IMR-90 (cell line): ENCODE results near the gene ABAT. TPM values are rescaled to one million over a fixed set of nuclear protein-coding genes. Genes with fewer than 3 reads are reported as not detected.

Experiments
- ATAC-seq: fragments of 200-7000 bp; cut with Tn5 transposase; 2 replicates; pipeline ENCODE4 v1.9.1; 2020; ENCODE audit warnings: low read depth, mild to moderate bottlenecking, moderate library complexity
- BruUV-seq: library from RNA; stranded (reverse); fragments of 400-500 nt; replicated peaks from 2 replicates; lab custom pipeline; 2021; lab: Mats Ljungman, UMichigan
- CTCF ChIA-PET: fragments of 300-600 bp; formaldehyde crosslinking; extraction: SDS; loops from one replicate; lab custom pipeline; 2021; ENCODE audit warnings: antibody characterized with exemption; lab: Yijun Ruan, JAX
- POLR2A ChIA-PET: fragments of 300-600 bp; sonication (Branson Sonifier 250); formaldehyde crosslinking; loops from one replicate; lab custom pipeline; 2022; ENCODE audit warnings: antibody characterized with exemption; ENCODE audit not compliant: unreplicated experiment; lab: Charles Lee
- DNase-seq: peaks from one replicate; pipeline ENCODE4 v3.0.0; 2013
- H2AFZ ChIP-seq: replicated peaks from 2 replicates; pipeline ENCODE3; 2013; ENCODE audit warnings: low read length, mild to moderate bottlenecking; ENCODE audit not compliant: poor library complexity
- H2AK5ac ChIP-seq: 2 replicates; pipeline ENCODE4 v1.6.1; 2013; ENCODE audit warnings: low read depth, low read length, inconsistent platforms
- H2AK9ac ChIP-seq: replicated peaks from 2 replicates; pipeline ENCODE3; 2013; ENCODE audit warnings: mild to moderate bottlenecking, low read depth, low read length, moderate library complexity; ENCODE audit not compliant: poor library complexity
- H2BK120ac ChIP-seq: 2 replicates; pipeline ENCODE4 v1.6.1; 2013; ENCODE audit warnings: low read depth, low read length, inconsistent platforms
- H2BK15ac ChIP-seq: 3 replicates; pipeline ENCODE4 v1.6.1; 2013; ENCODE audit warnings: low read depth, low read length, inconsistent platforms
- H2BK20ac ChIP-seq: 2 replicates; pipeline ENCODE4 v1.6.1; 2013; ENCODE audit warnings: low read depth, mild to moderate bottlenecking, inconsistent platforms, low read length, moderate library complexity
- H2BK5ac ChIP-seq: 2 replicates; pipeline ENCODE4 v1.6.1; 2013; ENCODE audit warnings: mild to moderate bottlenecking, low read depth, low read length, inconsistent platforms; ENCODE audit not compliant: poor library complexity, severe bottlenecking
- H3K14ac ChIP-seq: replicated peaks from 2 replicates; pipeline ENCODE4 v1.6.1; 2013; ENCODE audit warnings: low read depth, low read length, inconsistent platforms
- H3K18ac ChIP-seq: 2 replicates; pipeline ENCODE4 v1.6.1; 2013; ENCODE audit warnings: low read depth, low read length, control low read depth
- H3K23ac ChIP-seq: 2 replicates; pipeline ENCODE4 v1.6.1; 2013; ENCODE audit warnings: low read depth, low read length, inconsistent platforms
- H3K27ac ChIP-seq: 2 replicates; pipeline ENCODE4 v1.5.1; 2013; ENCODE audit warnings: mild to moderate bottlenecking, control low read depth, low read length; ENCODE audit not compliant: insufficient read depth
- H3K27me3 ChIP-seq: 2 replicates; pipeline ENCODE4 v1.6.1; 2013; ENCODE audit warnings: low read length; ENCODE audit not compliant: control insufficient read depth, insufficient read depth
- H3K36me3 ChIP-seq: 2 replicates; pipeline ENCODE4 v1.6.1; 2013; ENCODE audit warnings: low read length, mixed read lengths; ENCODE audit not compliant: control insufficient read depth, insufficient read depth
- H3K4ac ChIP-seq: 2 replicates; pipeline ENCODE4 v1.6.1; 2013; ENCODE audit warnings: low read depth, low read length, inconsistent platforms
- H3K4me1 ChIP-seq: 2 replicates; pipeline ENCODE4 v1.6.1; 2013; ENCODE audit warnings: low read length, mixed read lengths; ENCODE audit not compliant: control insufficient read depth, insufficient read depth
- H3K4me2 ChIP-seq: 2 replicates; pipeline ENCODE4 v1.6.1; 2013; ENCODE audit warnings: low read depth, mild to moderate bottlenecking, control low read depth, low read length, moderate library complexity
- H3K4me3 ChIP-seq: 2 replicates; pipeline ENCODE4 v1.5.1; 2013; ENCODE audit warnings: low read depth, mild to moderate bottlenecking, control low read depth, low read length, moderate library complexity; ENCODE audit not compliant: insufficient read depth
- H3K56ac ChIP-seq: 2 replicates; pipeline ENCODE4 v1.6.1; 2013; ENCODE audit warnings: low read length, inconsistent platforms; ENCODE audit not compliant: insufficient read depth; ENCODE audit errors: extremely low read depth
- H3K79me1 ChIP-seq, 2 experiments: 2 replicates each; pipeline ENCODE4 v1.6.1; 2013; ENCODE audit warnings: low read length in 2 of 2, inconsistent platforms in 1 of 2, low read depth in 1 of 2
- H3K9ac ChIP-seq: 2 replicates; pipeline ENCODE4 v1.6.1; 2013; ENCODE audit warnings: low read depth, low read length, control low read depth
- H3K9me1 ChIP-seq: 2 replicates; pipeline ENCODE4 v1.6.1; 2013; ENCODE audit warnings: low read length, inconsistent platforms; ENCODE audit not compliant: insufficient read depth
- H3K9me3 ChIP-seq: 2 replicates; pipeline ENCODE4 v1.6.1; 2013; ENCODE audit warnings: low read length; ENCODE audit not compliant: control insufficient read depth, insufficient read depth
- H4K20me1 ChIP-seq: 2 replicates; pipeline ENCODE4 v1.6.1; 2013; ENCODE audit warnings: low read length, inconsistent platforms; ENCODE audit not compliant: insufficient read depth
- H4K5ac ChIP-seq: 2 replicates; pipeline ENCODE4 v1.6.1; 2013; ENCODE audit warnings: mild to moderate bottlenecking, low read depth, low read length, control low read depth
- H4K8ac ChIP-seq, 2 experiments: 2 replicates each; pipeline ENCODE4 v1.6.1; 2013; ENCODE audit warnings: low read depth in 2 of 2, low read length in 2 of 2, control low read depth in 1 of 2, inconsistent platforms in 1 of 2
- H4K91ac ChIP-seq: 2 replicates; pipeline ENCODE4 v1.6.1; 2013; ENCODE audit warnings: low read depth, low read length, inconsistent platforms; ENCODE audit not compliant: insufficient read depth
- MAFK ChIP-seq: IDR thresholded peaks from 2 replicates; pipeline ENCODE4 v1.6.1; 2012; ENCODE audit warnings: low read depth, low read length, improper control_type of control experiment
- USF2 ChIP-seq: fragments of 150-350 bp; IDR thresholded peaks from 2 replicates; pipeline ENCODE4 v1.6.1; 2017; ENCODE audit warnings: mild to moderate bottlenecking, antibody characterized with exemption, low read length, low read depth
- WGBS, 2 experiments: methylation state at CpG; one replicate each; pipeline versions ENCODE4 v1.1.5 to v1.1.7; 2013; ENCODE audit warnings: missing lambda C conversion rate in 2 of 2; ENCODE audit not compliant: insufficient read length in 1 of 2; ENCODE audit errors: extremely low coverage in 2 of 2; 5-methylcytosine and 5-hydroxymethylcytosine counted together
- dilution Hi-C: fragments of 300-500 bp; cut with HindIII; formaldehyde crosslinking; loops from one replicate; pipeline ENCODE4 v1.14.3; 2018; ENCODE audit warnings: low sequenced_read_pairs; ENCODE audit not compliant: unreplicated experiment
- in situ Hi-C: fragments of 300-500 bp; cut with MboI; formaldehyde crosslinking; loops from 3 replicates; pipeline ENCODE4 v1.14.3; 2019; ENCODE audit warnings: low sequenced_read_pairs, inconsistent platforms, mixed read lengths
- intact Hi-C: fragments of 100-400 bp; cut with micrococcal nuclease; formaldehyde crosslinking; loops from 2 replicates; pipeline ENCODE4 v1.10.0; 2022
- polyA plus RNA-seq, 3 experiments: library from polyadenylated mRNA; depleted of rRNA; stranded (reverse); fragments of >200 nt; gene quantifications; 2 replicates each; pipeline ENCODE4 v1.2.3, GENCODE V29; 2012; ENCODE audit warnings: low replicate concordance in 1 of 3
- total RNA-seq: library from RNA; depleted of rRNA; stranded (reverse); fragments of >200 nt; gene quantifications from 2 replicates; pipeline ENCODE4 v1.2.3, GENCODE V29; 2012

Gene ABAT
- total and polyA plus RNA-seq, 2 of the 4 experiments (the other 2 are of a cell fraction), result 4.5 to 6.9 TPM

- Histone ChIP-seq H3K4me2 (no peak overlapping the region), H2AK9ac (no peak overlapping the region), H3K23ac (no peak overlapping the region), H4K8ac (no peak overlapping the region), H3K4me3 (no peak overlapping the region), H3K27me3 (peaks cover 1% of the 10 kb centered on the region), H4K20me1 (no peaks in the 10 kb centered on the region), H3K4me1 (no peaks in the 10 kb centered on the region), H4K5ac (no peak overlapping the region), H2BK20ac (no peak overlapping the region), H2BK120ac (no peak overlapping the region), H4K91ac (no peak overlapping the region), H3K27ac (no peak overlapping the region), H3K56ac (no peak overlapping the region), H3K36me3 (no peaks in the 10 kb centered on the region), H2AK5ac (no peak overlapping the region), H3K9ac (no peak overlapping the region), H2BK15ac (no peak overlapping the region), H3K79me1 (no peaks in the 10 kb centered on the region), H2AFZ (no peak overlapping the region), H3K9me3 (no peaks in the 10 kb centered on the region), H2BK5ac (no peak overlapping the region), H3K9me1 (no peaks in the 10 kb centered on the region), H3K4ac (no peak overlapping the region), H3K18ac (no peak overlapping the region), H3K14ac (no peak overlapping the region)
- DNase-seq (peak; percentile 6), ATAC-seq (no peak)
- ChIA-PET POLR2A (no interaction called here), CTCF (no interaction called here)
- 35% methylated on average over 4 of the region's 6 CpGs; no CpG with 5 or more reads in 1 of the 2 experiments for WGBS, 2 experiments
- intact Hi-C loops (no loop called here), dilution Hi-C loops (no loop called here), in situ Hi-C loops (no loop called here)
- BruUV-seq, result no TSS peak
- TF ChIP-seq USF2 (no peak), MAFK (0 out of 2 replicates have a peak, but pooled peaks have one; percentile 14)
Measured at GRCh38 chr16:8782673-8783072, 108.3 kb downstream of the ABAT start.
